NT2/D1 (cell line): Measurements from ENCODE around the gene GRB14.

Experiments used
- SUZ12 ChIP-seq: IDR thresholded peaks from 2 replicates; pipeline ENCODE4 v1.6.1; 2011; ENCODE audit not compliant: insufficient read length, insufficient read depth; ENCODE audit errors: extremely low read depth
- YY1 ChIP-seq: IDR thresholded peaks from 2 replicates; pipeline ENCODE4 v1.6.1; 2011; ENCODE audit not compliant: insufficient read length, insufficient read depth
- ZNF274 ChIP-seq: IDR thresholded peaks from 2 replicates; pipeline ENCODE4 v1.6.1; 2011; ENCODE audit warnings: mild to moderate bottlenecking, low read depth, low read length

- TF ChIP-seq YY1 (no peak), SUZ12 (no peak), ZNF274 (no peak)
These were observed 106.8 kb downstream of the GRB14 start for GRCh38 chr2:164514491-164514890.
